ENCODE measurements around the gene MAG.
"Not testable (repeated sequence)": the region's sequence is repeated elsewhere in the genome, so short reads cannot be mapped to it uniquely, and the experiment has no call there.

DNA sequence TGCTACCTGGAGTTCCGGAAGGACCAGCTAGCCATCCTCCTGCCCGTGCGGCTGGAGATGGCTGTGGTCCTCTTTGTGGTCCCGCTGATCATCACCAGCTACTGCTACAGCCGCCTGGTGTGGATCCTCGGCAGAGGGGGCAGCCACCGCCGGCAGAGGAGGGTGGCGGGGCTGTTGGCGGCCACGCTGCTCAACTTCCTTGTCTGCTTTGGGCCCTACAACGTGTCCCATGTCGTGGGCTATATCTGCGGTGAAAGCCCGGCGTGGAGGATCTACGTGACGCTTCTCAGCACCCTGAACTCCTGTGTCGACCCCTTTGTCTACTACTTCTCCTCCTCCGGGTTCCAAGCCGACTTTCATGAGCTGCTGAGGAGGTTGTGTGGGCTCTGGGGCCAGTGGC, 67.4 kb downstream of the MAG start:
- not testable (repeated sequence) for TF ChIP-seq ISL1 (CRISPR knock-in tag; IDR thresholded peaks at IDR 0.05); CSDC2 (CRISPR knock-in tag; IDR thresholded peaks at IDR 0.05); BACH2 (CRISPR knock-in tag; IDR thresholded peaks at IDR 0.05; ENCODE audit: borderline replicate concordance)
- TF ChIP-seq, protein P1, sequence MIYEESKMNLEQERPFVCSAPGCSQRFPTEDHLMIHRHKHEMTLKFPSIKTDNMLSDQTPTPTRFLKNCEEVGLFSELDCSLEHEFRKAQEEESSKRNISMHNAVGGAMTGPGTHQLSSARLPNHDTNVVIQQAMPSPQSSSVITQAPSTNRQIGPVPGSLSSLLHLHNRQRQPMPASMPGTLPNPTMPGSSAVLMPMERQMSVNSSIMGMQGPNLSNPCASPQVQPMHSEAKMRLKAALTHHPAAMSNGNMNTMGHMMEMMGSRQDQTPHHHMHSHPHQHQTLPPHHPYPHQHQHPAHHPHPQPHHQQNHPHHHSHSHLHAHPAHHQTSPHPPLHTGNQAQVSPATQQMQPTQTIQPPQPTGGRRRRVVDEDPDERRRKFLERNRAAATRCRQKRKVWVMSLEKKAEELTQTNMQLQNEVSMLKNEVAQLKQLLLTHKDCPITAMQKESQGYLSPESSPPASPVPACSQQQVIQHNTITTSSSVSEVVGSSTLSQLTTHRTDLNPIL (CRISPR knock-in tag; IDR thresholded peaks at IDR 0.05; ENCODE audit: low read depth): not testable (repeated sequence)
- TF ChIP-seq, protein P2, sequence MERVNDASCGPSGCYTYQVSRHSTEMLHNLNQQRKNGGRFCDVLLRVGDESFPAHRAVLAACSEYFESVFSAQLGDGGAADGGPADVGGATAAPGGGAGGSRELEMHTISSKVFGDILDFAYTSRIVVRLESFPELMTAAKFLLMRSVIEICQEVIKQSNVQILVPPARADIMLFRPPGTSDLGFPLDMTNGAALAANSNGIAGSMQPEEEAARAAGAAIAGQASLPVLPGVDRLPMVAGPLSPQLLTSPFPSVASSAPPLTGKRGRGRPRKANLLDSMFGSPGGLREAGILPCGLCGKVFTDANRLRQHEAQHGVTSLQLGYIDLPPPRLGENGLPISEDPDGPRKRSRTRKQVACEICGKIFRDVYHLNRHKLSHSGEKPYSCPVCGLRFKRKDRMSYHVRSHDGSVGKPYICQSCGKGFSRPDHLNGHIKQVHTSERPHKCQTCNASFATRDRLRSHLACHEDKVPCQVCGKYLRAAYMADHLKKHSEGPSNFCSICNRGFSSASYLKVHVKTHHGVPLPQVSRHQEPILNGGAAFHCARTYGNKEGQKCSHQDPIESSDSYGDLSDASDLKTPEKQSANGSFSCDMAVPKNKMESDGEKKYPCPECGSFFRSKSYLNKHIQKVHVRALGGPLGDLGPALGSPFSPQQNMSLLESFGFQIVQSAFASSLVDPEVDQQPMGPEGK (CRISPR knock-in tag; IDR thresholded peaks at IDR 0.05; ENCODE audit: borderline replicate concordance): not testable (repeated sequence)

Measured in SK-N-SH treated with all-trans-retinoic acid at 6 μM for 48 hours (cell line).